ENCODE measurements around the gene COL6A5. TPM values are rescaled to one million over a fixed set of nuclear protein-coding genes. Genes with fewer than 3 reads are reported as not detected.
"Not testable (repeated sequence)": the region's sequence is repeated elsewhere in the genome, so short reads cannot be mapped to it uniquely, and the experiment has no call there.

COL6A5 gene
- total RNA-seq, 1 donor = 0.54 TPM

- no peak for DNase-seq (ENCODE audit: low read depth in 2 of 3, low spot score in 2 of 3)
Measured at GRCh38 chr3:130386604-130387263, 41.3 kb downstream of the COL6A5 start.

GRCh38 chr3:130389743-130390478 is 44.4 kb downstream of the COL6A5 start:
- DNase-seq (ENCODE audit: low read depth in 2 of 3, low spot score in 2 of 3) = no peak

DNA sequence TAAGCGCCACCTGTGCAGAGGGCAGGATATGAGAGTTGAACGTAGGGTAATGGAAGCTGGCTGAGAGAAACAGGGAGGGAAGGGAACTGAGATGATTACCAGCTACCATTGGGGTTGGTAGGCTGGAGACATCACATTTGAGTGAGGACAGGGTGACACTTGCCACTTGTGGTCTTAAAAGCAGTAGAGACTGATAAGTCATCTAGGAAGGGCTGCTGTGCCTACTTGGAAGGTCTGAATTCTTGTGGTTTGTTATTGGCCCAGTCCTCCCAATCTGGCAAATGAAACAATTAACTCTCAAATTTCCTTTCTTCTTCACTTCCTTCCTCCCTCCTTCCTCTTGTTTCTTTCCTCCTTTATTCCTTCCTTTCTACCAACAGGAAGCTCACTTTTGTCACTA is 46.8 kb downstream of the COL6A5 start:
- no peak for DNase-seq (ENCODE audit: low read depth in 2 of 3, low spot score in 2 of 3)

- DNase-seq (ENCODE audit: low read depth in 2 of 3, low spot score in 2 of 3) = no peak
Measured at GRCh38 chr3:130393594-130393993, 48.1 kb downstream of the COL6A5 start.

DNA sequence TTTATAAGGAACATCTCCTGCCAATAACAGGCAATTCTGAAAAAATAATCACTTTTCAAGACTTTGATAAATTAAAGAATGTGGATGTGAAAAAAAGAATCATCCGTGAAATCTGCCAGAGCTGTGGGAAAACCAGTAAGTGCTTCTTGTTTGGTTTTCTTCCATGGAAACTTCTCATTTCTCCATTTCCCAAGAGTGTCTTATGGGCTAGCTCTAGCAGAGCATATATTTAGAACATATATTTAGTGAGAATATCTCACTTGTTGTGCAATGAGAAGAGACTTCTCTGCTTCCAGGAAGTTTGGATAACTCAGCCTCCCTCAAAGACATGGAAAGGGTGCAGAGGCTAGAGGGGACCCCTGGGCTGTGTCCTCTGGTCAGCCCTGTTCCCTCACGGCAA is 49.9 kb downstream of the COL6A5 start:
- no peak for DNase-seq (ENCODE audit: low read depth in 2 of 3, low spot score in 2 of 3)

- no peak for DNase-seq (ENCODE audit: low read depth in 2 of 3, low spot score in 2 of 3)
Measured at GRCh38 chr3:130395916-130396315, 50.4 kb downstream of the COL6A5 start.

GRCh38 chr3:130404401-130404800 is 58.9 kb downstream of the COL6A5 start:
- no peak for DNase-seq (ENCODE audit: low read depth in 2 of 3, low spot score in 2 of 3)

- no peak for DNase-seq (ENCODE audit: low read depth in 2 of 3, low spot score in 2 of 3)
Measured at GRCh38 chr3:130405956-130406355, 60.5 kb downstream of the COL6A5 start.

GRCh38 chr3:130408253-130408652 is 62.8 kb downstream of the COL6A5 start:
- DNase-seq (ENCODE audit: low read depth in 2 of 3, low spot score in 2 of 3) = not testable (repeated sequence)

- DNase-seq (ENCODE audit: low read depth in 2 of 3, low spot score in 2 of 3) = no peak
Measured at GRCh38 chr3:130411320-130411719, 65.8 kb downstream of the COL6A5 start.

DNA sequence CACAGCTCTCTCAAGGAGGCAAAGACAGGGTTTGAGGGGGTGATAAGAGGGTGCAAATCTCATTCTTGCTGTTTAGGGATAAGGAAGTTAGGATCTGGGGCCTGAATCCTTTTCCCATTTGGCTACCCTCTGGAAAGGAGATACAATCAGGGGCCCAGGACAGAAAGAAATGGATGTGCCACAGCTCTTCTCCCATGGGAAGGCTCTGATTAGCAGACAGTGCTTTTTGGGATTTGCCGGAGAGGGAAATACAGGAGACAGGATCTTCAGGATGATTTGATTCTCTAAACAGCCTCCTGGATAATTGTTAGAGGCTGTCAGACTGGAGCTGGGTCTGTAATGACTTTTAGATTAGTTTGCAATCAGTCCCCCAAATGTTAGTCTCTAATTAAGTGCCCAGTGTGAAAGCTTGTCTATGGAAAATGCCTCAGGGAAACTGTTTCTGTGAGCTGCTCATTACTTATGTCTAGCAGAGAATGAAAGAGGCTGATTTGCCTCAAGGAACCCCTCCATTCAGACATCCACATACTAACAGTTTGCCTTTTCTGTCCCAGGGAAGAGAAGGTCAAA is 67.6 kb downstream of the COL6A5 start:
- DNase-seq (ENCODE audit: low read depth in 2 of 3, low spot score in 2 of 3) = no peak

DNA sequence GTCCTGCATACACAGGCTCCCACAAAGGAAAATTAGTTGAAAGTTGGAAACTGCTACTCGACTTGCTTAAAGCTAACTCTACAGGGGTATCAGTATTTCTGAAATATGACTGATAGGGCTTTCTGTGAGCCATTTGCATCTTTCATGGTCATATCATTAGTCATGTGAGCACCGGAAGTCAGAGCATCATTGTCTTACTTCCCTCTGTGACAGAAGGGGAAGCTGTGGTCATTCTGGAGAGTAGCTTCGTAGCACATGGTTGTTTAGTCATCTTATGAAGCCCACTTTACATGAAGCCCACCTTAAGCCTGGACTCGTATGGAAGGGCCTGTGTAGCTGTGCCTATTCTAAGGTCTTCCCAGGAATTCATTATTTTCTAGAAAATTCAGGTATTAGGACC is 69.0 kb downstream of the COL6A5 start:
- DNase-seq (ENCODE audit: low read depth in 2 of 3, low spot score in 2 of 3) = peak in 2 of 3 donors; percentile 15 to 55

- DNase-seq (ENCODE audit: low read depth in 2 of 3, low spot score in 2 of 3) = no peak
Measured at GRCh38 chr3:130420466-130420865, 75.0 kb downstream of the COL6A5 start.

GRCh38 chr3:130423064-130423463 is 77.6 kb downstream of the COL6A5 start:
- DNase-seq (ENCODE audit: low read depth in 2 of 3, low spot score in 2 of 3) = no peak

GRCh38 chr3:130424837-130425236 is 79.4 kb downstream of the COL6A5 start:
- no peak for DNase-seq (ENCODE audit: low read depth in 2 of 3, low spot score in 2 of 3)

GRCh38 chr3:130425484-130425883 is 80.0 kb downstream of the COL6A5 start:
- DNase-seq (ENCODE audit: low read depth in 2 of 3, low spot score in 2 of 3) = no peak

- no peak for DNase-seq (ENCODE audit: low read depth in 2 of 3, low spot score in 2 of 3)
Measured at GRCh38 chr3:130426206-130426605, 80.7 kb downstream of the COL6A5 start.

DNA sequence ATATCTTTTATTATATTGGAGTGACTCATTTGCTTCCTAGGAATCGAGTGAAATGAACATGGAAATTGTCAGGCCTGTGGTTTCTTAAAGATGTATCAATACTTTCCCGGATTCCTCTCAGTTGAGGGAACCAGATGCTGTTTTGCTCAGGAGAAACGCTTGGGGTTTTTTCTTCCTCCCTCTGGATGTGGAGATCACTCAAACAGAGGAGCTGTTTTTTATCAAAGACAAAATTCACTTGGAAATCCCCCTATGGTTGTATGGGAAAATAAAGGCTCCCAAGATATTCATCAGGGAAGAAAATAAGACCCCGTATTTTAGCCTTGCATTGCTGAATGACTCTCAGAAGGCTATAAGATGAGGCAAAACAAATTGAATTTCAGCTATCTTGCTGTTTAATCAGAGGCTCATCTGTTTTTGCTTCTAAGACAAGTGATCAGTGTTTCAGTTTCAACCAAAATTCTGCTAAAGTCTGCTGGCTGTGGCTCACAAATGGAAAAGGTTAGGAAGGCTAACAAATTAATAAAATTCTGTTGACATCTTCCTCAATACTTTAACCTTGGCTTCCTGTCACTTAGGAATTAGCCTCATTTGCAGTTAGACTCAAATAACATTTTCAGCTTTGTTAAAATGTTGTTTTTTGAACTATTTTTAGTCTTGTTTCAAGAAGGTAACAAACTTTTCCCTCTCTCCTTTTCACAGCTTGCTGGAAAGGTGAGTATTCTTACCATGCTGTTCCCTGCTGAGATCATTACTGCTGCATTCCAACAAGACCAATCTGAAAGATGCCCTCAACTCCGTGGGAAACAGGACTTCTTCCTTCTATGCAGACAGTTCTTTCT is 83.6 kb downstream of the COL6A5 start:
- no peak for DNase-seq (ENCODE audit: low read depth in 2 of 3, low spot score in 2 of 3)

GRCh38 chr3:130429713-130430023 is 84.2 kb downstream of the COL6A5 start:
- no peak for DNase-seq (ENCODE audit: low read depth in 2 of 3, low spot score in 2 of 3)

DNA sequence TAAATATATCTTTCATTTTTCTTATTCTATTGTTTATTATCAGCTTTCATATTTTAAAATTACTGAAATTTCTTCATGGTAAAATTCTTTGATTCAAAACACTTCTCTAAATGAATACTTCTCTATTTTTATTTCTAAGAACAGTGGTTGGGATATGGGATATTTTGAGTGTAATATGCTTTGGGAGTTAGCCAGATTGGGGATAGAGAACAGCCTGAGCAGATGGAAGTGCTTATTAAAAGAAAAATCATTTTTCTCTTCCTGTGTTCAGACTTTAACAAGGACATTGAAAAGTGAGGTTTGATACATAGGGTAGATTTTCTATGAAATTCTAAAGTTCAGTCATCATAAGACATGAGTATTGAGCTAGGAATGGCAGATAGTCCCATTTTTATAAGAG is 84.8 kb downstream of the COL6A5 start:
- DNase-seq (ENCODE audit: low read depth in 2 of 3, low spot score in 2 of 3) = no peak

DNA sequence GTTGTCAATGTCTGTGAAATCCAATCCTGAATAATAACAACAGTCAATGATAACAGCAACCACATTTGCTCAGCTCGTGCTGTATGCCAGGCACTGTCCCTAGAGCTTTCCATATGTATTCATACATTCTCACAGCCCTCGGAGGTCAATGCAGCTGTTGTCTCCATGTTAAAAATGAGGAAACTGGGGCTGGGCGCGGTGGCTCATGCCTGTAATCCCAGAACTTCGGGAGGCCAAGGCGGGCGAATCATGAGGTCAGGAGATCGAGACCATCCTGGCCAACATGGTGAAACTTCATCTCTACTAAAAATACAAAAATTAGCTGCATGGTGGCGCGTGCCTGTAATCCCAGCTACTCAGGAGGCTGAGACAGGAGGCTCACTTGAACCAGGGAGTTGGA is 86.6 kb downstream of the COL6A5 start:
- DNase-seq (ENCODE audit: low read depth in 2 of 3, low spot score in 2 of 3) = not testable (repeated sequence)

Data from hematopoietic multipotent progenitor cell (in vitro differentiated cells).